SKM-1 treated with dmso at 0.1 percent for 144 hours (cell line): ENCODE results near the gene PPP1R18.
"Not testable (repeated sequence)": the region's sequence is repeated elsewhere in the genome, so short reads cannot be mapped to it uniquely, and the experiment has no call there.

Source experiments
- DNase-seq: peaks from one replicate; lab custom pipeline; 2025; ENCODE audit not compliant: unreplicated experiment; lab: John Stamatoyannopoulos, UW

Gene PPP1R18

GRCh38 chr6:30670760-30671527 lies 15.5 kb downstream of the PPP1R18 start:
- no peak for DNase-seq

GRCh38 chr6:30666300-30666699 lies 20.1 kb downstream of the PPP1R18 start:
- not testable (repeated sequence) for DNase-seq

GRCh38 chr6:30664994-30665767 lies 21.3 kb downstream of the PPP1R18 start:
- no peak for DNase-seq

- DNase-seq = not testable (repeated sequence)
These were observed 28.5 kb downstream of the PPP1R18 start for GRCh38 chr6:30657922-30658321.

- DNase-seq = no peak
These were observed 29.0 kb downstream of the PPP1R18 start for GRCh38 chr6:30657454-30657853.

- DNase-seq = no peak
These were observed 29.9 kb downstream of the PPP1R18 start for GRCh38 chr6:30656513-30656912.

- DNase-seq = no peak
These were observed 30.7 kb downstream of the PPP1R18 start for GRCh38 chr6:30655743-30656094.

- no peak for DNase-seq
These were observed 31.4 kb downstream of the PPP1R18 start for GRCh38 chr6:30654798-30655742.

- DNase-seq = no peak
These were observed 35.3 kb downstream of the PPP1R18 start for GRCh38 chr6:30651143-30651542.

- DNase-seq = peak; percentile 37
These were observed 39.0 kb downstream of the PPP1R18 start for GRCh38 chr6:30647242-30648116.

GRCh38 chr6:30646450-30647241 lies 39.8 kb downstream of the PPP1R18 start, which contains the start of gene C6orf136:
Gene C6orf136, plus strand, starts transcription at chr6:30647133. Its CDS starts 99 bp downstream, at chr6:30647232.
- peak; percentile 90 for DNase-seq

GRCh38 chr6:30645989-30646388 lies 40.5 kb downstream of the PPP1R18 start:
- DNase-seq = no peak

- DNase-seq = no peak
These were observed 41.7 kb downstream of the PPP1R18 start for GRCh38 chr6:30644769-30645168.

GRCh38 chr6:30643656-30644055 lies 42.8 kb downstream of the PPP1R18 start:
- DNase-seq = no peak

GRCh38 chr6:30641048-30641447 lies 45.4 kb downstream of the PPP1R18 start:
- no peak for DNase-seq

GRCh38 chr6:30640481-30640880 lies 46.0 kb downstream of the PPP1R18 start:
- DNase-seq = no peak

- DNase-seq = no peak
These were observed 50.6 kb downstream of the PPP1R18 start for GRCh38 chr6:30635834-30636233.

- no peak for DNase-seq
These were observed 59.7 kb downstream of the PPP1R18 start, which contains the start of gene ATAT1 for GRCh38 chr6:30626484-30627366. Gene ATAT1, plus strand, starts transcription at chr6:30626874.
